Activated naive CD8-positive, alpha-beta T cell (primary cell): Measurements from ENCODE around the gene CHST15.
"Not testable (repeated sequence)": the region's sequence is repeated elsewhere in the genome, so short reads cannot be mapped to it uniquely, and the experiment has no call there.

Experiments used
- H3K27ac Mint-ChIP-seq: one replicate; pipeline ENCODE4 v1.8.0; 2021; ENCODE audit warnings: mixed read lengths
- H3K27me3 Mint-ChIP-seq: one replicate; pipeline ENCODE4 v1.8.0; 2021; ENCODE audit warnings: mixed read lengths
- H3K36me3 Mint-ChIP-seq: one replicate; pipeline ENCODE4 v1.8.0; 2021; ENCODE audit warnings: mixed read lengths
- H3K4me1 Mint-ChIP-seq: one replicate; pipeline ENCODE4 v1.8.0; 2021; ENCODE audit warnings: low read depth, mixed read lengths
- H3K4me3 Mint-ChIP-seq: one replicate; pipeline ENCODE4 v1.8.0; 2021; ENCODE audit warnings: mild to moderate bottlenecking, mixed read lengths
- H3K9me3 Mint-ChIP-seq: one replicate; pipeline ENCODE4 v1.8.0; 2021; ENCODE audit warnings: low read depth, mixed read lengths

The CHST15 gene

DNA sequence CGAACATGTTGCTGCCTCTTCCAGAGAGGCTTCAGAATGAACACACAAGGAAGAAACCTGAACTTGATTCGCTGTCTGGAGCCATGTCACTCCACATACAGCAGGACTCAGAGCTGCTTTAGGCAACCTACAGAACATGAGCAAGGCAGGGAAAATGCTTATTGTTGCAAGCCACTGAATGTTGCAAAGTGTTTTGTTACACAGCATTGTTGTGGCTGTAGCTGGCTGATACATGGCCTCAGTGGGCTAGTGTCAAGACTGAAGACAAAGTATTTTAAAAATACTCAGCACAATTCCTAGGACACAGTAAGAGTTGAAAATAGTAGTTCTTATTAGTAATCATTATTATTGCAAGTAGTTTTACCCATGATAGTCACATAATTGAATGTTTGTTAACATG is 3.1 kb upstream of the CHST15 start:
- H3K9me3 Mint-ChIP-seq: peaks cover 4% of the 10 kb centered on the region
- peaks cover 1% of the 10 kb centered on the region for H3K4me1 Mint-ChIP-seq
- H3K27ac Mint-ChIP-seq: no peak overlapping the region
- peaks cover 26% of the 10 kb centered on the region for H3K27me3 Mint-ChIP-seq
- no peak overlapping the region for H3K4me3 Mint-ChIP-seq
- H3K36me3 Mint-ChIP-seq: no peaks in the 10 kb centered on the region

DNA sequence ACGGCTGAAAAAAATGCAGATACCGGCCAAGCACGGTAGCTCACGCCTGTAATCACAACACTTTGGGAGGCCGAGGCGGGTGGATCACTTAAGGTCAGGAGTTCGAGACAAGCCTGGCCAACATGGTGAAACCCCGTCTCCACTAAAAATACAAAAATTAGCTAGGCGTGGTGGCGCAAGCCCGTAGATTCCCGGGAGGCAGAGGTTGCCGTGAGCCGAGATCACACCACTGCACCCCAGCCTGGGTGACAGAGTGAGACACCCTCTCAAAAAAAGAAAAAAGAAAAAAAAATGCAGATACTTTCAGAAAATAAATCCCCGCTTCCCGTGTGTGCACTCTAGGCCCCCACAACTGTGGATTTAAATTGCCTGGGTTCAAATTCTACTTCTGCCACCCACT is 2.4 kb upstream of the CHST15 start:
- H3K27me3 Mint-ChIP-seq: peaks cover 29% of the 10 kb centered on the region
- not testable (repeated sequence) for H3K4me1 Mint-ChIP-seq, H3K36me3 Mint-ChIP-seq, H3K4me3 Mint-ChIP-seq, H3K27ac Mint-ChIP-seq, H3K9me3 Mint-ChIP-seq

DNA sequence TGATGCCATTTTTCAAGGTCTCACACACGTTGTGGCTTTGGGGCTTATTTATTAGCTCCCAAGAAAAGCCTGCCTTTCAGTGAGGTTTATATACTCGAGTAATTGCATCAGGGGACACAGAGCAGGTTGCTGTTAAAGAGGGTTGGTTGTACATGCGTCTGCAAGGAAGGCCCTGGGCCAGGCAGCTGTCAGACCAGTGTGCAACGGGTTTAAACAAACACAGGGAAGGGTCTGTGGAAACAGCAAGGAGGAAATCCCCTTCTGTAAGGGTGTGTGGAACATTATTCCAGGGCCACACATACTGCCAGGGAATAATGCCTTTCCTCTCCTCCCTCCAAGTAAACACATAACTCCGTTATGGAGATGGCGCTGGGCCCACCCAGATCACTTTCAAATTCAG is 1.7 kb upstream of the CHST15 start:
- H3K4me3 Mint-ChIP-seq: no peak overlapping the region
- peaks cover 33% of the 10 kb centered on the region for H3K27me3 Mint-ChIP-seq
- H3K9me3 Mint-ChIP-seq: peaks cover 3% of the 10 kb centered on the region
- H3K36me3 Mint-ChIP-seq: no peaks in the 10 kb centered on the region
- H3K27ac Mint-ChIP-seq: no peak overlapping the region
- peaks cover 1% of the 10 kb centered on the region for H3K4me1 Mint-ChIP-seq

DNA sequence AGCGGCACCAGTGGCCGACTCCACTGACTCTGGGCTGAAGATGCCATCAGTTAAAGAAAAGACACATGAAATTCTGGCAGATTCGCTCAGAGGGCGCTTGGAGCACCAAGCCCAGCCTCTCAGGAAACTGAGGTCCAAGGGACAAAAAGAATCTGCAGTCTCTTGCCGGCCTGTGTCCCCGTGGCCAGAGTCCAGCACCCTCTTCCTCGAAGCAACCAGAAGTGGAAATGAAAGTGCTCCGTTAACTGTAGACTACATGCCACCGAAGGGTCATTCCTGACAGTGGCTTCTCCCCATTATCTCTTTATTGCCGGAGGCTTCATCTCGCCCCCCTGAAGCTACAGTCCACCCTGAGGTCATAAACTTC is 1.0 kb upstream of the CHST15 start:
- peak overlapping the region; percentile 54 for H3K4me3 Mint-ChIP-seq
- peaks cover 36% of the 10 kb centered on the region for H3K27me3 Mint-ChIP-seq
- H3K27ac Mint-ChIP-seq: no peak overlapping the region
- H3K9me3 Mint-ChIP-seq: no peaks in the 10 kb centered on the region
- H3K4me1 Mint-ChIP-seq: peaks cover 1% of the 10 kb centered on the region
- no peaks in the 10 kb centered on the region for H3K36me3 Mint-ChIP-seq

DNA sequence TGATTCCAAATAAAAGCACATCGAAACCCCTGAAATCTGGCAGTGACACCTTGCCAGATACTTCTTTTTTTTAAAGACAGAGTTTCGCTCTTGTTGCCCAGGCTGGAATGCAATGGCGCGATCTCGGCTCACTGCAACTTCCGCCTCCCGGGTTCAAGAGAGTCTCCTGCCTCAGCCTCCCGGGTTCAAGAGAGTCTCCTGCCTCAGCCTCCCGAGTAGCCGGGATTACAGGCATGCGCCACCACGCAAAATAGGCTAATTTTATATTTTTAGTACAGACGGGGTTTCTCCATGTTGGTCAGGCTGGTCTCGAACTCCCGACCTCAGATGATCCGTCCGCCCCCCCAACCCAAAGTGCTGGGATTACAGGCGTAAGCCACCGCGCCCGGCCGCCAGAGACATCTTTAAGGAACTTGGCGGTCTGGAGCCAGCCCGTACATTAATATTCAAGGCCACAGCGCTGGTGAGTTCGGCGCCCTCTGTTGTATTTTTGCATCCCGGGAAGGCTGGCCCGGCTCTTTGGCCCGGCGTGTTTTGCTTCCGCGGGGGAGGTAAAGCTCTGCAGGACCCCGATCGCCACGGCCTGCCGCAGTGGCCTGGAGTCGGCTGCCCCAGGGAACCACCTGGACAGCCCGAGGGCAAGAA is 498 bp upstream of the CHST15 start:
- not testable (repeated sequence) for H3K36me3 Mint-ChIP-seq, H3K4me1 Mint-ChIP-seq
- peaks cover 38% of the 10 kb centered on the region for H3K27me3 Mint-ChIP-seq

DNA sequence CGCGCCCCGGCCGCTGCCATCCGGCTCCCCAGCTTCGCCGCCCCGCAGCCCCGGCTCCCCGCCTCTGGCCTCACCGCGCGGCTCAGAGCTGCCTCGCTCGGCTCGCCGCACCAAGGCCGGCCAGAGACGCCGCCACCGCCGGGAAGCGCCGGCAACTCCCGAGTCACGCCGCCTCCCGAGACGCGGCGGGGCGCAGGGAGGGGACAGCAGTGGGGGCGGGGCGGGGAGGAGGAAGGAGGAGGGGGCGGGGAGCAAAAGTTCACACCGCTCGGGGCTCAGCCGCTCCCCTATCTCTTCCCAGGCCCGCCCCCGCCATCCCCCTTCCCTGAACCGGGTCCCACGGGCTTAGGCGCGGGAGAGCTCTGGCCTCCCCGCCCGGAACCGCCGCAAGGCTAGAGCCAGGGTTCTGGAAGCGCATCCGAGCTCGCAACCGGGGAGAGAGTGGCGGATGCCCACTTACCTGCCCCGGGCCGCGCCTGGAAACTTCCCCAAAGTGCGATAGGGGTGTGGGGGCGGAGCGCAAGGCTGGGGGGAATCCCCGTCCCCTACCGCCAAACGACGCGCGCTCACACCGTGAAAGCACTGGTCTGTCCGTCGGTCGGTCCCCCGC is 1.0 kb downstream of the CHST15 start:
- peaks cover 37% of the 10 kb centered on the region for H3K27me3 Mint-ChIP-seq
- no peak overlapping the region for H3K27ac Mint-ChIP-seq
- peak overlapping the region; percentile 20 for H3K4me3 Mint-ChIP-seq
- no peaks in the 10 kb centered on the region for H3K36me3 Mint-ChIP-seq
- no peaks in the 10 kb centered on the region for H3K9me3 Mint-ChIP-seq
- peaks cover 1% of the 10 kb centered on the region for H3K4me1 Mint-ChIP-seq

More for the DNA sequence above, 498 bp upstream of the CHST15 start:
- not testable (repeated sequence) for H3K9me3 Mint-ChIP-seq, H3K27ac Mint-ChIP-seq
- H3K4me3 Mint-ChIP-seq: peak overlapping the region; percentile 42

DNA sequence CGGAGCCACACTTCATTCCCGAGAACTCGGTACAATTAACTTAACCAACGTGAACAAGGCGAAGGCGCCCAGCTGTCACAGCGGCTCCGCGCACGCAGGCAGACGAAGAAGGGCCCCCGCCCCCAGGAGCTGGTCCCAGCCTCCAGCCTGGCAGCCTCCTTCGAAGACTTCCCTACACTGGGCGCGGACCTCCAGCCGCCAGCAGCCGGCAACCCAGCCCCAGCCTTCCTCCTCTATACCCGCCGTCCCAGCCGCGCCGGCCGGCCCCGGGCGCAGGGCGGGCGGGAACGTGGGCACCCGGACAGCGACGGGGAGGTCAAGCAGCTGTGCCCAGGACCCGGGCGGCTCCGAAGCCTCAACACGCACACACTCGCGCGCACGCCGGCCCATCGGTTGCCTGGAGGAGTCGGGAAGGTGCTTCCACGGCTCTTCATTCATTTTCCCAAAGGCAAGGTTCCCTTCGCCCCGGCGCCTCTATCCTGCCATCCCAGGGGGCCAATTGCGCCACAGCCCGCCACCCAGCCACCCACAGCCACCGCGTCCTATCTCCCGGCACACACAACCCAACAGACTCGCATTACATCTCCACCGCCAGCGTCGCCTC is 1.6 kb downstream of the CHST15 start:
- H3K36me3 Mint-ChIP-seq: no peaks in the 10 kb centered on the region
- no peak overlapping the region for H3K27ac Mint-ChIP-seq
- H3K4me1 Mint-ChIP-seq: peaks cover 1% of the 10 kb centered on the region
- peak overlapping the region; percentile 67 for H3K4me3 Mint-ChIP-seq
- no peaks in the 10 kb centered on the region for H3K9me3 Mint-ChIP-seq
- peaks cover 37% of the 10 kb centered on the region for H3K27me3 Mint-ChIP-seq

DNA sequence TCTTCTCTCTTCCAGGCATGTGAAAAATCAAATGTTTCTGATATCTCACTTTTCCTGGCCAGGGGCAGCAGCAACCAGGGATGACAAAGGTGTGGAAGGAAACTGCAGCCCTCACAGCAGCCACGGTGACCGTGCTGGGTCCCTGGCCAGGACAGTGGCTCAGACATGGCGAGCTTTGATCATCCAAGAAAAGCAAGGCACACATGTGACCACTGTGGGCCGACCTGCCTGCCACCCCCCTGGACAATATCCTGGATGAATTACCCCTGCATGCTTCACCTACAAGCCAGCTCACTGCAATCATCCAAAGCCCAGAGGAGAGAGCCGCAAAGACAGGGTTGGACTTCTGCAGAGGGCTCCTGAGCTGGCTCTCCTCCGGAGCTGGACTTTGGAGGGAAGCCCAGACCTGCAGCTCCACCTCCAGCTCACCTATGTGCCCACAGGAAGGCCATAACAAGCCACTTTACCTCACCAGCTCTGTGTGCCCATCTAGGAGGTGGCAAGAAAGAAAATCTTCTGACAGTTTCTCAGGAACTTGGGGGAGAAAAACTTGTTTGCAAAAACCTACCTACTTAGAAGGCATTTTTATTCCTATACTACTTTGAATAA is 2.7 kb downstream of the CHST15 start:
- Mint-ChIP-seq H3K27ac (no peak overlapping the region), H3K27me3 (peaks cover 31% of the 10 kb centered on the region), H3K9me3 (no peaks in the 10 kb centered on the region), H3K4me3 (no peak overlapping the region), H3K36me3 (no peaks in the 10 kb centered on the region), H3K4me1 (peaks cover 1% of the 10 kb centered on the region)

DNA sequence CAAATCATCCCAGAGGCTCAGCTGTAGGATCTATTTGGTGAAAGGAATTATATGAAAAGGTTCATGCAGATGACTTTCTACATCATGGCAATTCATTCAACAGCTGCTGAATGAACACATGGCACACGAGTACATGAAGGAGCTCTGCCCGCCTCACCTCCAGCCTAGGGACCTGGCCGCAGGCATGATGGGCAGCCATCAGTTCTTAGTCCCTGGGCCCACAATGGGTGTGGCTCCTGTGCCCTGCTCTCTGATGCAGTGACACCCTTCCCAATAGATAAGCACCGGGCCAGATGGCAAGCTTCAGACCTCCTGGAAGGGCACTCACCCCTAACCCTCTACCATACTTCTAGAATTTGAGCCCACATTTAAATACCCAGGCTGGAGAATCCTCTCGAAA is 3.5 kb downstream of the CHST15 start:
- peaks cover 28% of the 10 kb centered on the region for H3K27me3 Mint-ChIP-seq
- H3K27ac Mint-ChIP-seq: no peak overlapping the region
- no peak overlapping the region for H3K4me3 Mint-ChIP-seq
- H3K36me3 Mint-ChIP-seq: no peaks in the 10 kb centered on the region
- peaks cover 1% of the 10 kb centered on the region for H3K4me1 Mint-ChIP-seq
- no peaks in the 10 kb centered on the region for H3K9me3 Mint-ChIP-seq

DNA sequence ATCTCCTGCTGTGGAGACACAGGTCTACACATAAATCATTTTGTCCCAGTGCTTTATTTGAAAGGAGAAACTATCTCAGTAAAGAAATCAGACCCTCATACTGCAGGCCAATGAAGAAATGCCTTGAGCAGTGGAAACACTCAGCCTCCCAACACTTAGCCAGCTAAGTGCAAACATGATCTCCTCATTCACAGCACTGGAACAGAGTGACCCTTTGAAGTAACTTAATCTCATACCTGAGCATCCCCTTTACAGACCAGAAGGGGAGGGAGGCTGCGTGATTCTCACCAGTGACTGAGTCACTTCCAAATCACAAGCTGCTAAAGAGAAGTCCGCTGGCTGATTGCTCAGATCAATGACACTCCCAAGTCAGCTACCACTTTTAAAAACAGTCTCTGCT is 4.5 kb downstream of the CHST15 start:
- Mint-ChIP-seq H3K4me3 (no peak overlapping the region), H3K36me3 (no peaks in the 10 kb centered on the region), H3K27ac (no peak overlapping the region), H3K27me3 (peaks cover 23% of the 10 kb centered on the region), H3K9me3 (no peaks in the 10 kb centered on the region), H3K4me1 (peaks cover 1% of the 10 kb centered on the region)

DNA sequence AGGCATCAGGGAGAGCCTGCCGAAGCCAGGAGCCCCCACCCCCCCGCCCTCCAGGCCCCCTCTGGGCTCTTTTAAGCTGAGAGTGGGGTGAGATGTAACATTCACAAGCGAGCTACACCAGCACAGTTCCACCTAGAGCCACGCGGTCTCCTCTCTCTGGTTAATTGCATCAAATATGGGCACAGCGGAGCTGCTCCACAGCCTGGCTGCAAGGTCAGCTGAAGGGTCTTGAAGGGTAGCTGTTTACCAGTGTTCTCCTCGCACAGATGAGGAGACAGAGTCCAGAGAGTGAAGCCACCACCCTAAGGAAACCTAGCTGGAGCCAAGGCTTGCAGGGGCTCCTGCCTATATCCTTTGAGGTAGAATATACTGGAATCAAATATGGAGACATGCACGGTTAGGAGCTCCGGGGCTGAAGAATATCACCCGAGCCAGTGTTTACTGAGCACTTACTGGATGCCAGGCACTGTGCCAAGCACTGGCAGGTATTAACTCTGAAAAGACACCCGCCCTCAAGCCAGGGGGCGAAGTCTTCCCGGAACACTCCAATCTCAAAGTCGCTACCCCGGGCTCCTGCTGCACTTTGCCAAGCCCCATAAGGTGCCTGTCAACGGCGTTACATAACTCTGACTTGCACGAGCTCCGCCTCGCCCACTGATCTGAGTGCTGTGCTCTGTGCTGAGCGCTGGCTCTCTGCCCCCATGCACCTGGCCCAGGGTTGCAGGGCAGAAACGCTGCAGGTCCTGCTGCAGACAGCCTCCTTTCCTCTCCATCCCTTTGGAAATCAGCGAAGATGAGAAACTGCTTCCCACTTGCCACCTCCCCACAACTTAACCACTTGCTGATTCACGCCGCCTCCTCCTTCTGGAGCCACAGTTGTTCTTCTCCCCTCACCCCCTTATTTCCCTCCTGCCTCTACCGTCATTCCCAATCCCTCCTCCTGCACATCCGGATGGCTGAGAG is 5.4 kb downstream of the CHST15 start:
- H3K4me3 Mint-ChIP-seq: no peak overlapping the region
- H3K27ac Mint-ChIP-seq: no peak overlapping the region
- peaks cover 23% of the 10 kb centered on the region for H3K27me3 Mint-ChIP-seq
- no peaks in the 10 kb centered on the region for H3K36me3 Mint-ChIP-seq
- H3K9me3 Mint-ChIP-seq: no peaks in the 10 kb centered on the region
- peaks cover 1% of the 10 kb centered on the region for H3K4me1 Mint-ChIP-seq

DNA sequence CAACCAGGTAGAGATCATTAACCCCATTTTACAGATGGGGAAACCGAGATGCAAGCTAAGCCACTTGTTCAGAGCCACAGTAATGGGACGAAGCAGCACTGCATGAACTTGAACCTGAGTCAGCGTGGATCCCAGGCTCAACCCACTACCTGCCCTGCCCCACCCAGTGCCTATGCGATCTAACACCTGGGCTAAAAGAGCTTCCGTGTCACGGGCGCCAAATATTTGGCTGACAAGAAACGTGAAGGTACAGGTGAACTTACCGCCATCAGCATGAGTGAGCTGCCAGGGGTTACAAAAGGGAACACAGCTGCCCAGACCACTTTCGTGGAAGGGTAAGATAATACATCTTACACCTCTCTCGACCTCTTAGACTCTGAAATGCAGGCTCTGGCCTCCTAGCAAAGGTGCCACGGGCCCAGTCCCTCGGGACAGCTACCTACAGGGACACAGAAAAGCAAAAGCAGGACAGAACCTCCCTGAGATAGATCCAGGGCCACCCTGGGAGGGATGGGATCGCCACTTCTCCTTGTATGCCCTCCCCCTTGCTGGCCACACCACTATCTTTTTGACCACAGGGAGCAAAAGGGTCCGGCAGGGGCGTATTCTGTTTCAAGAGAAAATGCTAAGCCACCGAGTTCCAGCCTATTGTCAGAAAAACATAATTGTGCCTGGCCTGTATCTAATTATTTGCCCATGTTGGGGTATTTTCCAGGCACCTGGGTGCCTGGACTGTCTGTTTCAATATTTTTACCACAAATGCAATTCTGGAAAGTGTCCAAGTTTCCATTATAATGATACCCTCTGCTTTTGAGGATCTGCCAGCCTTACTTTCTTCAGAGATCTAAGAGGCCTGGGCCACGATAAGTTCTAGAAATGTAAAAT is 6.4 kb downstream of the CHST15 start:
- Mint-ChIP-seq H3K36me3 (no peaks in the 10 kb centered on the region), H3K27ac (no peak overlapping the region), H3K9me3 (no peaks in the 10 kb centered on the region), H3K4me3 (no peak overlapping the region), H3K4me1 (peaks cover 1% of the 10 kb centered on the region), H3K27me3 (peaks cover 23% of the 10 kb centered on the region)

DNA sequence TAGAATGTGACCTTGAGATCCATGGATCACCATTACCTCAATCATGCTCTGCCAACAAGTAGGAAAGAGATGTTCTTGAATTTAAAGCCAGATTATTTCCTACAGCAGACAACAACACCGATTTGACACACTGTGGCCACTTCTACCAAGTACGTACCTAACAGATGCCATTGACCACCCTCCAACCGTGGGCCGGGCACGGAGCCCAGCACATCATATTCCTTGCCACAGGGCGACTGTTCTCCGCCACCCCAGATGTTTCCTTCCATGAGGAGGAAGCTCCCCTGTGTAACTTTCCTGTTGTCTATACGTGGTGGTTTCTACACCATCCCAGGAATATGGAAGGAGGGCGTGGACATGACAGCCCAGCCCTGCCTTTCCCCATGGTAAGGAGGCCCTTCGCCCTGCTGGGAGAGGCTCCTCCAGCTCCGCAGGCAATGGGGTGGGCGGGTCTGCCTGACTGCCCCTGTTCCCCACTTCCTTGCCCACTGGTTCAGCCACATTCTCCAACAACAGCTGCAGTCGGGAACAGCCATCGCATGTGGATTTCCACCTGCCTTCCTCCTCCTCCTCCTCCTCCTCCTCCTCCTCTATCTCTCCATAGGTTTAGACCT is 7.2 kb downstream of the CHST15 start:
- H3K27me3 Mint-ChIP-seq: peaks cover 22% of the 10 kb centered on the region
- H3K27ac Mint-ChIP-seq: no peak overlapping the region
- H3K4me1 Mint-ChIP-seq: no peaks in the 10 kb centered on the region

DNA sequence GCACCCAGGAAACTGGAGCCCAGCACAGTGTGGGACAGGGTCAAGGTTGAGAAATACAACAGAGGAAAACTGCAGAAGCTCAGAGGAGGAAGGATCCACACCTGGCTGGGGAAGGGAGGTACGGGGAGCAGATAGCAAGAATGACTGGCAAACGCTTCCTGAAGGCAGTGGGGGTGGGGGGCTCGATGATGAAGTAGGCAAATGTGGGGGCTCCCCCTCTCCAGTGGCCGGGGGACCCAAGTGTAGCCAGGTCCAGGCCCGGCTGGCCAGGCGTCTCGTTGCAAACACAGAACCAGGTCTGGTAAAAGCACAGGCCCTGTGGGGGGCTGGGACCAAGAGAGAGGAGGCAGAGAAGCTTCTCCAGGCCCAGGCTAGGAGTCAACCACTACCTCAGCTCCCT is 7.7 kb downstream of the CHST15 start:
- no peak overlapping the region for H3K27ac Mint-ChIP-seq
- H3K4me3 Mint-ChIP-seq: no peak overlapping the region
- no peaks in the 10 kb centered on the region for H3K9me3 Mint-ChIP-seq
- H3K4me1 Mint-ChIP-seq: no peaks in the 10 kb centered on the region
- no peaks in the 10 kb centered on the region for H3K36me3 Mint-ChIP-seq
- peaks cover 18% of the 10 kb centered on the region for H3K27me3 Mint-ChIP-seq

More for the DNA sequence above, 7.2 kb downstream of the CHST15 start:
- no peaks in the 10 kb centered on the region for H3K9me3 Mint-ChIP-seq
- no peaks in the 10 kb centered on the region for H3K36me3 Mint-ChIP-seq
- H3K4me3 Mint-ChIP-seq: no peak overlapping the region
